K562 (cell line): ENCODE measurements around the gene PLXDC1. TPM values are rescaled to one million over a fixed set of nuclear protein-coding genes. Genes with fewer than 3 reads are reported as not detected.

Source experiments
- ATAC-seq: fragments of 200-7000 bp; cut with Tn5 transposase; 3 replicates; pipeline ENCODE4 v1.9.1; 2020; ENCODE audit warnings: moderate library complexity
- BruUV-seq: library from RNA; stranded (reverse); fragments of 400-500 nt; replicated peaks from 2 replicates; lab custom pipeline; 2021; lab: Mats Ljungman, UMichigan
- CTCF ChIA-PET: fragments of 300-600 bp; formaldehyde crosslinking; extraction: SDS; loops from one replicate; lab custom pipeline; 2021; ENCODE audit warnings: low intra/inter-chr PET ratio; lab: Yijun Ruan, JAX
- POLR2A ChIA-PET: fragments of 300-600, 350-650 bp; sonication (Branson Sonifier 250); formaldehyde crosslinking; extraction: SDS; loops from one replicate; lab custom pipeline; 2021; ENCODE audit warnings: antibody characterized with exemption, inconsistent platforms; lab: Yijun Ruan, JAX
- DNase-seq, 4 experiments: peaks; one replicate each; pipeline versions ENCODE4 v3.0.0 to v3.0.0-alpha.2; 2011 to 2018; ENCODE audit warnings: low spot score in 3 of 4, mixed read lengths in 3 of 4; ENCODE audit errors: extremely low read depth in 1 of 4
- FAIRE-seq: peaks from 2 replicates; lab custom pipeline; 2011; peaks lifted over from hg19 to GRCh38; lab: Jason Lieb, UNC
- H2AFZ ChIP-seq: 2 replicates; pipeline ENCODE4 v1.6.0; 2011; ENCODE audit warnings: low read depth, low read length, control low read depth, inconsistent platforms
- H3K27ac ChIP-seq: fragments of 200-600 bp; 3 replicates; pipeline ENCODE4 v1.8.0; 2011; ENCODE audit warnings: low read depth, mild to moderate bottlenecking, control low read depth, inconsistent platforms, low read length, moderate library complexity, mixed read lengths; ENCODE audit errors: extremely low read depth
- H3K27me3 ChIP-seq, 2 experiments: fragments of 300-600 bp in 1 of 2; 2 replicates in 1 of 2; 3 replicates in 1 of 2; pipeline versions ENCODE4 v1.6.0 to v1.8.0; 2011; ENCODE audit warnings: inconsistent platforms in 2 of 2, low read length in 2 of 2, mild to moderate bottlenecking in 1 of 2, mixed read lengths in 1 of 2, moderate library complexity in 1 of 2; ENCODE audit not compliant: control insufficient read depth in 2 of 2, insufficient read depth in 2 of 2
- H3K36me3 ChIP-seq: fragments of 300-600 bp; 3 replicates; pipeline ENCODE4 v1.8.0; 2011; ENCODE audit warnings: mild to moderate bottlenecking, low read length, inconsistent platforms; ENCODE audit not compliant: control insufficient read depth, insufficient read depth
- H3K4me1 ChIP-seq, 2 experiments: fragments of 200-600 bp in 1 of 2; replicated peaks in 1 of 2; 2 replicates in 1 of 2; 3 replicates in 1 of 2; pipeline versions ENCODE4 v1.5.1 to v1.8.0; 2011; ENCODE audit warnings: inconsistent platforms in 2 of 2, low read length in 2 of 2, mild to moderate bottlenecking in 1 of 2, mixed read lengths in 1 of 2, moderate library complexity in 1 of 2; ENCODE audit not compliant: control insufficient read depth in 2 of 2, insufficient read depth in 2 of 2
- H3K4me2 ChIP-seq: 2 replicates; pipeline ENCODE4 v1.6.1; 2011; ENCODE audit warnings: low read length, control low read depth, inconsistent platforms, mixed read lengths; ENCODE audit not compliant: insufficient read depth
- H3K4me3 ChIP-seq: fragments of 200-600 bp; sonication (generic), shearing (Covaris generic); 2 replicates; pipeline ENCODE4 v1.5.1; 2016; ENCODE audit warnings: control low read depth, inconsistent platforms
- H3K79me2 ChIP-seq: fragments of 200-600 bp; 3 replicates; pipeline ENCODE4 v1.8.0; 2011; ENCODE audit warnings: low read length, inconsistent platforms; ENCODE audit not compliant: control insufficient read depth, insufficient read depth
- H3K9ac ChIP-seq, 2 experiments: 2 replicates each; pipeline versions ENCODE4 v1.6.0 to v1.6.1; 2011; ENCODE audit warnings: low read depth in 2 of 2, low read length in 2 of 2, control low read depth in 1 of 2, inconsistent platforms in 1 of 2, mild to moderate bottlenecking in 1 of 2, mixed read lengths in 1 of 2; ENCODE audit not compliant: insufficient read depth in 1 of 2
- H3K9me1 ChIP-seq: one replicate; pipeline ENCODE4 v1.6.0; 2011; ENCODE audit warnings: inconsistent platforms, mild to moderate bottlenecking, low read length, moderate library complexity; ENCODE audit not compliant: control insufficient read depth, insufficient read depth
- H3K9me3 ChIP-seq: replicated peaks from 2 replicates; pipeline ENCODE4 v1.5.1; 2011; ENCODE audit warnings: low read depth, low read length, inconsistent platforms; ENCODE audit not compliant: control insufficient read depth, insufficient read depth
- H4K20me1 ChIP-seq: replicated peaks from 2 replicates; pipeline ENCODE4 v1.6.1; 2011; ENCODE audit warnings: low read length, inconsistent platforms, mixed read lengths; ENCODE audit not compliant: control insufficient read depth, insufficient read depth
- BDP1 ChIP-seq: IDR thresholded peaks from 3 replicates; pipeline ENCODE4 v1.6.1; 2011; ENCODE audit not compliant: insufficient read length, insufficient read depth
- FOSL1 ChIP-seq: fragments of 200-800 bp; sonication (Bioruptor generic); conservative IDR thresholded peaks from 2 replicates; pipeline ENCODE4 v1.6.1; 2016; ENCODE audit warnings: missing genetic modification characterization, missing compliant biosample characterization
- IRF1 ChIP-seq: sonication (generic); formaldehyde crosslinking; IDR thresholded peaks from 2 replicates; pipeline ENCODE4 v1.8.0; 2022; ENCODE audit warnings: missing genetic modification reagents, mild to moderate bottlenecking, borderline replicate concordance
- KDM2B ChIP-seq: fragments of 250-450 bp; sonication (Bioruptor Pico); IDR thresholded peaks from 2 replicates; pipeline ENCODE4 v1.8.0; 2021; ENCODE audit warnings: mild to moderate bottlenecking, moderate library complexity
- MCM3 ChIP-seq: fragments of 450-650 bp; IDR thresholded peaks from 2 replicates; pipeline ENCODE4 v1.6.1; 2016
- MLLT1 ChIP-seq, 2 experiments: fragments of 450-650 bp; IDR thresholded peaks; 2 replicates each; pipeline ENCODE4 v1.6.1; 2016
- SNRNP70 ChIP-seq: fragments of 200-400 bp; formaldehyde crosslinking; optimal IDR thresholded peaks from 2 replicates; pipeline ENCODE3; 2017; ENCODE audit warnings: low read depth, low read length
- ZBTB7A ChIP-seq: IDR thresholded peaks from 2 replicates; pipeline ENCODE4 v1.6.1; 2011; ENCODE audit warnings: low read depth, mild to moderate bottlenecking, low read length, moderate library complexity, borderline replicate concordance; ENCODE audit not compliant: control insufficient read depth
- WGBS: fragments of 100-300 bp; shearing (Covaris generic); methylation state at CpG from one replicate; pipeline ENCODE4 v1.1.6; 2016; ENCODE audit warnings: low coverage, mixed read lengths; ENCODE audit not compliant: insufficient coverage; ENCODE audit errors: missing lambda C conversion rate; 5-methylcytosine and 5-hydroxymethylcytosine counted together
- in situ Hi-C: fragments of 300-500 bp; cut with MboI; formaldehyde crosslinking; loops from 4 replicates; pipeline ENCODE4 v1.15.0; 2018; ENCODE audit warnings: inconsistent platforms, mixed read lengths
- intact Hi-C: fragments of 100-400 bp; cut with micrococcal nuclease; formaldehyde crosslinking; loops from 2 replicates; pipeline ENCODE4 v1.14.2; 2022
- polyA plus RNA-seq, 8 experiments: library from polyadenylated mRNA; depleted of rRNA in 4 of 8; stranded (reverse) in 5 of 8; unstranded in 3 of 8; fragments of >200 nt; fragmentation: Nextera tagmentation in 2 of 8; fragmentation: Illumina TruSeq in 1 of 8; extraction: Ambion mirVana in 2 of 8; extraction: Trizol in 1 of 8; gene quantifications; 2 replicates each; pipeline versions ENCODE4 v1.2.1 to v1.2.3, GENCODE V29; 2011 to 2014; ENCODE audit warnings: inconsistent platforms in 1 of 8, missing spikeins in 1 of 8
- total RNA-seq, 7 experiments: library from RNA; depleted of rRNA in 6 of 7; stranded (reverse); fragments of >200 nt in 6 of 7; fragmentation: Illumina TruSeq in 2 of 7; extraction: Trizol in 2 of 7; gene quantifications; 2 replicates each; pipeline versions ENCODE4 v1.2.1 to v1.2.3, GENCODE V29; 2011 to 2021; ENCODE audit warnings: low replicate concordance in 1 of 7
- TF ChIP-seq, protein P1 (sequence below): fragments of 250-450 bp; sonication (Bioruptor Pico); IDR thresholded peaks from 2 replicates; pipeline ENCODE4 v1.8.0; 2022; ENCODE audit warnings: inconsistent platforms, mild to moderate bottlenecking, moderate library complexity, borderline replicate concordance
- TF ChIP-seq, protein P2 (sequence below): fragments of 450-650 bp; IDR thresholded peaks from 2 replicates; pipeline ENCODE4 v1.6.1; 2016; ENCODE audit warnings: borderline replicate concordance
- TF ChIP-seq, protein P3 (sequence below): fragments of 250-450 bp; sonication (Bioruptor Pico); IDR thresholded peaks from 2 replicates; pipeline ENCODE4 v1.4.0; 2020; ENCODE audit warnings: mild to moderate bottlenecking, moderate library complexity, borderline replicate concordance

PLXDC1 gene
- total and polyA plus RNA-seq, 9 of the 15 experiments (the other 6 are each of a cell fraction or from before 2014, with no cell fraction given) = not detected

GRCh38 chr17:39196808-39197291 is 45.4 kb upstream of the PLXDC1 start:
- H3K27me3 ChIP-seq = no peaks in the 10 kb centered on the region
- no TSS peak for BruUV-seq
- H3K9ac ChIP-seq = peak overlapping the region; percentile 46 to 91; a peak in 3 of 4 replicates
- H2AFZ ChIP-seq = peak overlapping the region; percentile 77
- no peaks in the 10 kb centered on the region for H3K9me3 ChIP-seq
- H3K9me1 ChIP-seq = no peaks in the 10 kb centered on the region
- in situ Hi-C loops (no loop called here), intact Hi-C loops (no loop called here)
- no peak for FAIRE-seq
- H3K27ac ChIP-seq = no peak overlapping the region
- CTCF ChIA-PET = no interaction called here
- 0% methylated on average over 1 of the region's 30 CpGs for WGBS
- H3K4me3 ChIP-seq = peak overlapping the region; percentile 52
- peaks cover 37% of the 10 kb centered on the region for H3K79me2 ChIP-seq
- DNase-seq = peak in 2 of 4 experiments; percentile 49 to 52
- H3K4me2 ChIP-seq = peak overlapping the region; percentile 78
- peaks cover 33% of the 10 kb centered on the region; the same call in 2 of the 3 replicates for H3K36me3 ChIP-seq
- POLR2A ChIA-PET = interaction anchor here (0.6 to 1.5 kb wide), 5 partner anchors 9 to 799 kb away, joined by 3 to 6 read pairs (median 3); no protein-coding TSS in a partner anchor
- no peak for ATAC-seq
- peaks cover 38 to 53% of the 10 kb centered on the region in 2 experiments; a peak in 4 of 5 replicates for H3K4me1 ChIP-seq
- peaks cover 3% of the 10 kb centered on the region; the same call in 1 of the 2 replicates for H4K20me1 ChIP-seq
- TF ChIP-seq, protein P1, sequence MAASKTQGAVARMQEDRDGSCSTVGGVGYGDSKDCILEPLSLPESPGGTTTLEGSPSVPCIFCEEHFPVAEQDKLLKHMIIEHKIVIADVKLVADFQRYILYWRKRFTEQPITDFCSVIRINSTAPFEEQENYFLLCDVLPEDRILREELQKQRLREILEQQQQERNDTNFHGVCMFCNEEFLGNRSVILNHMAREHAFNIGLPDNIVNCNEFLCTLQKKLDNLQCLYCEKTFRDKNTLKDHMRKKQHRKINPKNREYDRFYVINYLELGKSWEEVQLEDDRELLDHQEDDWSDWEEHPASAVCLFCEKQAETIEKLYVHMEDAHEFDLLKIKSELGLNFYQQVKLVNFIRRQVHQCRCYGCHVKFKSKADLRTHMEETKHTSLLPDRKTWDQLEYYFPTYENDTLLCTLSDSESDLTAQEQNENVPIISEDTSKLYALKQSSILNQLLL (CRISPR knock-in tag) = no peak
- TF ChIP-seq BDP1 (no peak), MCM3 (no peak), MLLT1 (IDR thresholded peaks at IDR 0.05) (no peak), SNRNP70 (no peak), KDM2B (CRISPR knock-in tag) (no peak), IRF1 (no peak), ZBTB7A (peak; percentile 25; the same call in 1 of the 2 replicates), FOSL1 (tag) (no peak)
- TF ChIP-seq, protein P2, sequence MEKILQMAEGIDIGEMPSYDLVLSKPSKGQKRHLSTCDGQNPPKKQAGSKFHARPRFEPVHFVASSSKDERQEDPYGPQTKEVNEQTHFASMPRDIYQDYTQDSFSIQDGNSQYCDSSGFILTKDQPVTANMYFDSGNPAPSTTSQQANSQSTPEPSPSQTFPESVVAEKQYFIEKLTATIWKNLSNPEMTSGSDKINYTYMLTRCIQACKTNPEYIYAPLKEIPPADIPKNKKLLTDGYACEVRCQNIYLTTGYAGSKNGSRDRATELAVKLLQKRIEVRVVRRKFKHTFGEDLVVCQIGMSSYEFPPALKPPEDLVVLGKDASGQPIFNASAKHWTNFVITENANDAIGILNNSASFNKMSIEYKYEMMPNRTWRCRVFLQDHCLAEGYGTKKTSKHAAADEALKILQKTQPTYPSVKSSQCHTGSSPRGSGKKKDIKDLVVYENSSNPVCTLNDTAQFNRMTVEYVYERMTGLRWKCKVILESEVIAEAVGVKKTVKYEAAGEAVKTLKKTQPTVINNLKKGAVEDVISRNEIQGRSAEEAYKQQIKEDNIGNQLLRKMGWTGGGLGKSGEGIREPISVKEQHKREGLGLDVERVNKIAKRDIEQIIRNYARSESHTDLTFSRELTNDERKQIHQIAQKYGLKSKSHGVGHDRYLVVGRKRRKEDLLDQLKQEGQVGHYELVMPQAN = no peak
- TF ChIP-seq, protein P3, sequence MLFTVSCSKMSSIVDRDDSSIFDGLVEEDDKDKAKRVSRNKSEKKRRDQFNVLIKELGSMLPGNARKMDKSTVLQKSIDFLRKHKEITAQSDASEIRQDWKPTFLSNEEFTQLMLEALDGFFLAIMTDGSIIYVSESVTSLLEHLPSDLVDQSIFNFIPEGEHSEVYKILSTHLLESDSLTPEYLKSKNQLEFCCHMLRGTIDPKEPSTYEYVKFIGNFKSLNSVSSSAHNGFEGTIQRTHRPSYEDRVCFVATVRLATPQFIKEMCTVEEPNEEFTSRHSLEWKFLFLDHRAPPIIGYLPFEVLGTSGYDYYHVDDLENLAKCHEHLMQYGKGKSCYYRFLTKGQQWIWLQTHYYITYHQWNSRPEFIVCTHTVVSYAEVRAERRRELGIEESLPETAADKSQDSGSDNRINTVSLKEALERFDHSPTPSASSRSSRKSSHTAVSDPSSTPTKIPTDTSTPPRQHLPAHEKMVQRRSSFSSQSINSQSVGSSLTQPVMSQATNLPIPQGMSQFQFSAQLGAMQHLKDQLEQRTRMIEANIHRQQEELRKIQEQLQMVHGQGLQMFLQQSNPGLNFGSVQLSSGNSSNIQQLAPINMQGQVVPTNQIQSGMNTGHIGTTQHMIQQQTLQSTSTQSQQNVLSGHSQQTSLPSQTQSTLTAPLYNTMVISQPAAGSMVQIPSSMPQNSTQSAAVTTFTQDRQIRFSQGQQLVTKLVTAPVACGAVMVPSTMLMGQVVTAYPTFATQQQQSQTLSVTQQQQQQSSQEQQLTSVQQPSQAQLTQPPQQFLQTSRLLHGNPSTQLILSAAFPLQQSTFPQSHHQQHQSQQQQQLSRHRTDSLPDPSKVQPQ (CRISPR knock-in tag) = no peak
